ENCODE measurements around the gene CCDC39.

The CCDC39 gene

DNA sequence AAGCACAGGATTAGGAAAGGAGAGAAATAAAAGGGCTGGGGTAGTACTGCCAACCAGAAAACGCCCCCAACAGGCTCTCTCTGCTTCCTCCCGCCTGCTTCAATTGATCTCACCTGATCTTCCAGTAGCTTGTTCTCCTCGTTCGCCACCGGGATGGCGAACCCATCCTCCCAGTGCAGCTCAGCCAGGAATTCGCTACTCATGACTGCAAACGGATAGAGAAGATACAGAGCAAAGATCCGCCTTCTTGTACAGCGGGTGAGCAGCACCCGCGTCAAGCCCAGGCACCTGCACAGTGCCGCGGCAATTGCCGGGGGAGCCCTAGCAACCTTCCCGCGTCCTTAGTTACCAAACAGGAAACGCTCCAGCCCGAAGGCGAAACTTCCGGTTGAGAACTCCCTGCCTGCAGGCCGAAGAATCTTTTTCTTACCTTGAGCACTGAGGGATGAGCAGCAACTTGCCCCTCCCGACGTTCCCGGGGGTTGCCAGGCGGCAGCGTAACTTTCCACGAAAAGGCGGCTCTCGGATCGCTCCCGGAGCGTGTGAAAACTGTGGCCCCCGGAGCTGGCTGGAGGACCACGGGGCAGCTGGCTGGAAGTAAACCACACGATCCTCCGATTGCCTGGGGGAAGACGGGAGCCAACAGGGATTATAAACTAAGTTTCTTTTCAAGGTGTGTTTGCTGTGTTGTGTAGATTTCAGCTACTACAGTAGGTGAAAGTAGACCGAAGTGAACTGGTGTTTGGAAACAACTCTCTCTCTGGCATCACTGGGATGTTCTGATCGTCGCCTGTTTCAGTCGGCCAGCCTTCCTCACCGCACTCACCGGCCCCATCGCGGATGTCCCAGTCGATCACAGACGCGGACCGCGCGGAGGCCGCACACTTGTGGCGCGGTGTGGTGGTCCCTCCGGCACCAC is at the start of gene CCDC39:
Gene CCDC39, minus strand, starts transcription at position 312 of the 919 bp plus-strand sequence. Its CDS starts 109 bp downstream, at position 203.
- H3K36me3 ChIP-seq (ENCODE audit: insufficient read depth, low read length), result no peaks in the 10 kb centered on the region
- H3K9ac ChIP-seq (ENCODE audit: low read depth, low read length), result peak within 1 kb of the TSS; percentile 78
- no peaks in the 10 kb centered on the region for H3K4me1 ChIP-seq (ENCODE audit: insufficient read depth, low read length)
- no peaks in the 10 kb centered on the region for H3K9me3 ChIP-seq (ENCODE audit: control insufficient read depth, insufficient read depth, low read length)

DNA sequence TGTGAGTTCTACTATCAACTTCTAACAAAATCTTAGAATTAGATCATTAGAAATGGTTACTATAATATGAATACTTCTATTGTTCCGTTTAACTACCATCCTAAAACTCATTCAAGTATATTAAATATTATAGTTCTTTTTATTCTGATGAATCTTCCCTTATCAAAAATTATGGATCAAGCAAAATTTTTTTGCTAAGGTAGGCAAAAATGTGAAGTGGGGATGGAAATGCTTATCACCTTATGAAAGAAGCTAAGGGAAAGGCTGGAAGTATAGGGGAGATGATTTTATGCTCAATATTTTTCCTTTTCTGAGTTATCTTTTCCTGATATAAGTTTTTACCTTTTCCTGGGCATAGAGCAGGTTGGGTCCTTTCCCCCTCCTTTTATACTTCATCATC is 40.7 kb upstream of the CCDC39 start:
- Histone ChIP-seq H3K36me3 (ENCODE audit: insufficient read depth, low read length) (no peaks in the 10 kb centered on the region), H3K4me1 (ENCODE audit: insufficient read depth, low read length) (peaks cover 11% of the 10 kb centered on the region), H3K9ac (ENCODE audit: low read depth, low read length) (no peak overlapping the region), H3K9me3 (ENCODE audit: control insufficient read depth, insufficient read depth, low read length) (no peaks in the 10 kb centered on the region)

DNA sequence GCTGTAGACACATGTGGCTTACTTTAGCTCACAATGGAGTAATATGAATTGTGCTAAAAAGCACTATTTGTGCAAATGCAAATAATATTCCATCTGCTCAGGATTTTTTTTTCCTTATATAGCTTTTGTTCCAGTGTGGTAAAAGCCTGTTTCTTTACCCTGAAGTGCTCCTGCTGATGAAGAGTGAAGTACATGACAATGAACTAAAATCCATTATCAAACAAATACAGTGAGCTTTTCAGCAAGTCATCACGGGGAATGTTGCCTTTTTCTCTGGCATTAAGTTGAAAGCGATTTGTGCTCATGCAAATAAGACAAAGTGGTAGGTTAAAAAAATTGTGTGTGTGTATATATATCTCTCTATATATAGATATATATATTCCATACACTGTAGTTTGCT is 28.6 kb upstream of the CCDC39 start:
- H3K9me3 ChIP-seq (ENCODE audit: control insufficient read depth, insufficient read depth, low read length), result 0 out of 2 replicates have a peak, but pooled peaks cover 2% of the 10 kb centered on the region
- peak overlapping the region; percentile 6 for H3K9ac ChIP-seq (ENCODE audit: low read depth, low read length)
- no peaks in the 10 kb centered on the region for H3K36me3 ChIP-seq (ENCODE audit: insufficient read depth, low read length)
- H3K4me1 ChIP-seq (ENCODE audit: insufficient read depth, low read length), result peaks cover 20% of the 10 kb centered on the region

DNA sequence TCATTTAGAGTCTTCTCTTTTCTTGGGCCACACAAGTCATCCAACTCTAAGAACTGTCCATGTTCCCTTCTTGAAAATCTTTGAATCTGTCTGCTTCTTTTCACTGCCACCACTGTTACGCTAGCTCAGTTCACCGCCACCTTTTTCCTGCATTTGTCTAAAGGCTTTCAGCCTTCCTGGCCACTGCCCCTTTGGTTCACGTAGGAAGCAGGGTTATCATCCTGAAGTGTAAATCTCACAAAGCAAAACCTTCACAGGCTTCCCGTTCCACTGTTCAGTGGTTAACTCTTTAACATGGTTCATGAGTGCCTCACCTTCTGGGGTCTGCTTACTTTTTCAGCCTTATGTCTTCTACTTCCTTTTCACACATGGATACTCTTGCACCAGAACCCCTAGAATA is 26.3 kb upstream of the CCDC39 start:
- 0 out of 2 replicates have a peak, but pooled peaks cover 2% of the 10 kb centered on the region for H3K9me3 ChIP-seq (ENCODE audit: control insufficient read depth, insufficient read depth, low read length)
- H3K4me1 ChIP-seq (ENCODE audit: insufficient read depth, low read length), result peaks cover 20% of the 10 kb centered on the region
- no peaks in the 10 kb centered on the region for H3K36me3 ChIP-seq (ENCODE audit: insufficient read depth, low read length)
- H3K9ac ChIP-seq (ENCODE audit: low read depth, low read length), result no peak overlapping the region

DNA sequence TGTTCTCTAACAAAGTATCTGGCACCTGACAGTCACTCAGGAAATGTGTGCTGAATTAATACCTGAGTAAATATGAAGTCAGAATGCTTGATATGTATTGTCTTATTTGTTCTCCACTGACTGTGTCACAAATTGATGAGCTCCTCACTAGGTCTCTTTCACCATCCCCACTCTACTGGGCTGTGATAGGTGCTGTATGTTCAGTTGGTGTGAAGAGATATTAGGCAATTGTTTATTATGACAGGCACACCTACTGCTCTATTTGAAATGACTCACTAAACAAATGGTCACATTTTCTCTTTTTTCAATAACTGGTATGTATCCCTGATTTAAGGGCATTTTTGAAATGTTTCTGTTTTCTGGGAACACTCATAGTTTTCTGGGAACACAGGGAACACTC is 25.2 kb upstream of the CCDC39 start:
- H3K4me1 ChIP-seq (ENCODE audit: insufficient read depth, low read length), result peaks cover 15% of the 10 kb centered on the region
- H3K36me3 ChIP-seq (ENCODE audit: insufficient read depth, low read length), result no peaks in the 10 kb centered on the region
- no peak overlapping the region for H3K9ac ChIP-seq (ENCODE audit: low read depth, low read length)
- 0 out of 2 replicates have a peak, but pooled peaks cover 2% of the 10 kb centered on the region for H3K9me3 ChIP-seq (ENCODE audit: control insufficient read depth, insufficient read depth, low read length)

DNA sequence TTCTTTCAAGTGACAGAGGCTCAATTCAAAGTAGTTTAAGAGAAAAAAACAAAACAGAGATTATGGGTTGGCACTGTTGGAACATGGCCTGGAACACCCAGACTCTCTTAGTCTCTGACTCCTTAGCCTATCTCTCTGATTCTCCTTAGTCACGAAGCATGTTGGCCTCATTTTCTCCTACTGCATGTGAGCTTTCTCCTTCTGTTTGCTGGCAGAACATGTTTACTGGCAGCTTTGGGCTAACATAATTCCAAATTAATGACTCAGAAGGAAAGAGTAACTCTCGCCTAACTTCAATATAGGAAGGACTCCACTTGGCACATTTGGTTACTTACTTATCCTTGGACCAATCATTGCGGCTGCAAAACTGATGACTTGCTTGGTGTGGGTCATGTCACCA is 21.7 kb upstream of the CCDC39 start:
- Histone ChIP-seq H3K9me3 (ENCODE audit: control insufficient read depth, insufficient read depth, low read length) (0 out of 2 replicates have a peak, but pooled peaks cover 2% of the 10 kb centered on the region), H3K36me3 (ENCODE audit: insufficient read depth, low read length) (no peaks in the 10 kb centered on the region), H3K4me1 (ENCODE audit: insufficient read depth, low read length) (no peaks in the 10 kb centered on the region), H3K9ac (ENCODE audit: low read depth, low read length) (no peak overlapping the region)

DNA sequence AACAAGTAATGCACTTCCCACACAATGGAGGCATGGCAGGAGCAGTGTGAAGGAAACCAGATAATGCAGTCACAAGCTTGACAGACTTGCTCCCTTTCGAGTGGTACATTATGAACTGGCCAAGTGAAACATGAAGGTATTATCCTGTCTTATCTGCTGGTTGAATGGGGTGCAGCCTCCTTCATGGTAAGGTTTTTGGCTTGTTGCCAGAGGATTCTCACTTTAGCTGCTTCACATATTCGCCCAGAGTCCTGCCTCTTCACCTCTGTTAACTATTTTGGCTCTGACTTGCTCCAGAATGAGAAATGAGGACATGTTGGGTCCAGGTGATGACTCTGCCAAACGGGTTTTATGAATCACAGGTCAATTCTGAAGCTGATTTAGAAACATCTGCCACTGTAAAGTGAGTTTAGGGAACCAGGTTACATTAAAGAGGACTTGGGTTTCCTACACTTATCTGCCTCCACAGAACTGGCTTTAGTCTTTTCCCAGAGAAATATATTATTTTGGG is 19.5 kb upstream of the CCDC39 start:
- Histone ChIP-seq H3K4me1 (ENCODE audit: insufficient read depth, low read length) (no peaks in the 10 kb centered on the region), H3K36me3 (ENCODE audit: insufficient read depth, low read length) (no peaks in the 10 kb centered on the region), H3K9me3 (ENCODE audit: control insufficient read depth, insufficient read depth, low read length) (0 out of 2 replicates have a peak, but pooled peaks cover 1% of the 10 kb centered on the region), H3K9ac (ENCODE audit: low read depth, low read length) (no peak overlapping the region)

DNA sequence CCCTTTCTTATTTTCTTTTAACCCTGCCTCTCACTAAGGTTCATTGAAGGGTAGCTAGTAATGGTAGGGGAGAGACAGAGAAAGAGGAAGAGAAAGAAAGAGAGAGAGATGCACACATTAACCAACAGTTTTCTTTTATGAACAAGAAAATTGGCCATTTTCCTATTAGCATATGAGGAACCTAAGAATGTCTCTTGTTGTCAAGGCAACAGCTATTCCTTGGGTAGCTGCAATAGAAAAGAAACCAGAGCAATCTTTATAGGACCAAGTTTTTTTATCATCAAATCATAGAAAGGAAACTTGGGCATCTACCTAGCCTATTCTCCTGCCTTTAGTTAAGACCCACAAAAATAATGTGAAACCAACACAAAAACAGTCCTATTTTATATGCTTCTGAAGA is 15.0 kb upstream of the CCDC39 start:
- Histone ChIP-seq H3K9ac (ENCODE audit: low read depth, low read length) (no peak overlapping the region), H3K9me3 (ENCODE audit: control insufficient read depth, insufficient read depth, low read length) (no peaks in the 10 kb centered on the region), H3K36me3 (ENCODE audit: insufficient read depth, low read length) (no peaks in the 10 kb centered on the region), H3K4me1 (ENCODE audit: insufficient read depth, low read length) (0 out of 2 replicates have a peak, but pooled peaks cover 3% of the 10 kb centered on the region)

DNA sequence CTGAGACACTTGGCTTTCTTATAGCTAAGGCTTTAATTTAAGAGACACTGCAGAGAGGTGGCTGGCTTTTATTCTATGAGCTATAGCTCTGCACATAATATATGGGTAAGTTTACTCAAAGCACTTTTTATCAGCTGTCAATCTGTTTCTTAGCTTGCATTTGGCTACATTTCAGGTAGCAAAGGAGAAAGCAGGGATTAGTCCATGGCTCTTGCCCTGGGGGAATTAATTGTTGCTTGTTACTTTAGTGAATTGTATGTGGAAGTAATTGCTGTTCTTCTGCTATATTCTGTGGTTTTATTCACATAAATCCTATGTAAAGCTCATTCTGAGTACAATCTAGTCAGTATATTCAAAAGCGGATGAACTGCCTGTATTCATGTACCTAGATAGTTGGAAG is 14.4 kb upstream of the CCDC39 start:
- no peaks in the 10 kb centered on the region for H3K9me3 ChIP-seq (ENCODE audit: control insufficient read depth, insufficient read depth, low read length)
- 0 out of 2 replicates have a peak, but pooled peaks cover 3% of the 10 kb centered on the region for H3K4me1 ChIP-seq (ENCODE audit: insufficient read depth, low read length)
- H3K36me3 ChIP-seq (ENCODE audit: insufficient read depth, low read length), result no peaks in the 10 kb centered on the region
- H3K9ac ChIP-seq (ENCODE audit: low read depth, low read length), result no peak overlapping the region

DNA sequence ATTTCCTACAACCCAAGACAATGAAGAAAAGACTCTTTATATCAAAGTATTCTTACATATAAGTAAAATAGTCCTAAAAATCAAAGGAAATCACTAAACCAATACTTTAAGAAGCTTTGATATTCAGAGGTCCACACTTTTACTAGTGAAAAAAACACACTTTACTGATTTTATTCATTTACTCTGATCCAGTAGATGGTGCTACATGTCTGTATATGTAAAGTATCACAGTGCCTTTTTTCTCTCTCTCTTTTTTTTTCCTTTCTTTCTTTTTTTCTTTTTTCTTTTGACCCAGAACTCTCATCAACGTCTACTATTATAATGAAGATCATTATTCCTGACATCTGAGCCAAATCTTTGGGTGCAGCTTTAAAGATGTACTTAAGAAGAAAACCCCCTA is 10.8 kb upstream of the CCDC39 start:
- Histone ChIP-seq H3K36me3 (ENCODE audit: insufficient read depth, low read length) (no peaks in the 10 kb centered on the region), H3K4me1 (ENCODE audit: insufficient read depth, low read length) (0 out of 2 replicates have a peak, but pooled peaks cover 3% of the 10 kb centered on the region), H3K9ac (ENCODE audit: low read depth, low read length) (no peak overlapping the region)

DNA sequence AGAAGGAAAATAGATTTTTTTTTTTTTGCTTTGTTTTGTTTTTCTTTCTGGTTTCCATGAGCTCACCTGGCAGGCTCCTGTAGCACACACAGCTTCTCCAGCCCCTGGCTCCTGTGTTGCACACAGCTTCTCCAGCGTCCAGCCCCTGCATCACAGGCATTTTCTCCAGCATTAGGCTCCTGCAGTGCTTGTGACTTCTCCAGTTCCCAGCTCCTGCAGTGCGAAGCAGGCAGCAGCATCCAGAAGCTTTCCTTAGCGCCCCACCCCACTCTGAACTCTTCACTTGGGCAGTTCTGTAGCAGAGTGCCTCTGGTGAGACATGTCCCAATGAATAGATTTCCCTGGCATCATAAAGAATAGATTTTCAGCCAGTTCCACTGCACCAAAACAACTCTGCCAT is 5.5 kb upstream of the CCDC39 start:
- Histone ChIP-seq H3K4me1 (ENCODE audit: insufficient read depth, low read length) (no peaks in the 10 kb centered on the region), H3K9me3 (ENCODE audit: control insufficient read depth, insufficient read depth, low read length) (no peaks in the 10 kb centered on the region), H3K9ac (ENCODE audit: low read depth, low read length) (no peak overlapping the region), H3K36me3 (ENCODE audit: insufficient read depth, low read length) (no peaks in the 10 kb centered on the region)

More for the DNA sequence above, 10.8 kb upstream of the CCDC39 start:
- H3K9me3 ChIP-seq (ENCODE audit: control insufficient read depth, insufficient read depth, low read length), result no peaks in the 10 kb centered on the region

DNA sequence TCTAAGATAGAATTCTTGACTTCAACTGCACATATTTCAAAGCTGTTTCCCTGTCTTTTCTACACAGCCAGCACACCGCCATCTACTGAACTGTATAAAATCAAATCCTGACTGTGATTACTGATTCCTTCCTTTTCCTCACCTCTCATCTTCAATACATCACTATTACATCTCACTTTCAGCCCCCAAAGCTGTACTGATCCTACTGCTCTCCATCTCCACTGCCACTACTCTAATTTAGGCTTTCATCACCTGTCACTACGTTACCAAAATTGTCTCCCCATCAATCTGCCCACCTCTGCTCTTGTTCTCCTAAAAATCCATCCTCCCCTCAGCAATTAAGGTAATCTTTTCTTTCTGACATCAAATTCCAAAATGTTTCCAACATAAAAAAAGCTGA is 4.5 kb upstream of the CCDC39 start:
- H3K9ac ChIP-seq (ENCODE audit: low read depth, low read length), result no peak overlapping the region
- H3K9me3 ChIP-seq (ENCODE audit: control insufficient read depth, insufficient read depth, low read length), result no peaks in the 10 kb centered on the region
- H3K36me3 ChIP-seq (ENCODE audit: insufficient read depth, low read length), result no peaks in the 10 kb centered on the region
- no peaks in the 10 kb centered on the region for H3K4me1 ChIP-seq (ENCODE audit: insufficient read depth, low read length)

DNA sequence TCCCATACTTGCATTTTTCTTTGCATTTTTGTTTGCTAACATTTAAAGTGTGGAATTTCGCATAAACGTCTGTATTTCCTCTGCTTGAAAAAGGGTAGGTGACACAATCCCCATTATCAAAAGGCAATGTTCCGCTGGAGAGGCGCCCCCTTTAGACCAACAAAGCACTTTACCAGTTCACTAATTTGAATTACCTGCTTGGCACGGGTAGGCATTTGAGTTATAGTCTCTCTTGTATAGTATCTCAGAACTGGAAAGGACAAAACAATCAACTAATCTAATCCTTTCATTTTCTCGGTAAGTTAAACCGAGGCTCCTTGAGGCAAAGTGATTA is 775 bp upstream of the CCDC39 start:
- no peaks in the 10 kb centered on the region for H3K9me3 ChIP-seq (ENCODE audit: control insufficient read depth, insufficient read depth, low read length)
- no peaks in the 10 kb centered on the region for H3K4me1 ChIP-seq (ENCODE audit: insufficient read depth, low read length)
- peak overlapping the region; percentile 78 for H3K9ac ChIP-seq (ENCODE audit: low read depth, low read length)
- no peaks in the 10 kb centered on the region for H3K36me3 ChIP-seq (ENCODE audit: insufficient read depth, low read length)

DNA sequence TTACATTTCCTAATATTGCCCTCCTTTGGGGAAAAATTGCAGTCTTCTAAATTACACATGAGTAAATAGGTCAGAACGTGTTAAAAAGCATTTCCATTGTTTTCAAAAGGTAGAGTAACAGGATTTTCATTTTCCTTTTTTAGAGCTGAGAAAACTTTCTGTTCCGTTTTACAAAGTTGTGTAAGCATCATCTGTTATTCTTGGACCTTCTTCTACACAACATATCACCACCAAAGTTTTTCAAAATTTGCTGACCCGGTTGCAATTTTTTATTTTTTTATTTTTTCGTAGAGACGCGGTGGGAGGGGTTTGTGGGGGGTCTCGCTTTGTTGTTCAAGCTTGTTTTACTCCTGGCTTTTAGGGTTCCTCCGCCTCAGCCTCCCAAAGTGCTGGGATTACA is 1.1 kb downstream of the CCDC39 start:
- Histone ChIP-seq H3K9me3 (ENCODE audit: control insufficient read depth, insufficient read depth, low read length) (no peaks in the 10 kb centered on the region), H3K36me3 (ENCODE audit: insufficient read depth, low read length) (no peaks in the 10 kb centered on the region), H3K4me1 (ENCODE audit: insufficient read depth, low read length) (no peaks in the 10 kb centered on the region), H3K9ac (ENCODE audit: low read depth, low read length) (peak overlapping the region; percentile 78; the same call in 1 of the 2 replicates)

DNA sequence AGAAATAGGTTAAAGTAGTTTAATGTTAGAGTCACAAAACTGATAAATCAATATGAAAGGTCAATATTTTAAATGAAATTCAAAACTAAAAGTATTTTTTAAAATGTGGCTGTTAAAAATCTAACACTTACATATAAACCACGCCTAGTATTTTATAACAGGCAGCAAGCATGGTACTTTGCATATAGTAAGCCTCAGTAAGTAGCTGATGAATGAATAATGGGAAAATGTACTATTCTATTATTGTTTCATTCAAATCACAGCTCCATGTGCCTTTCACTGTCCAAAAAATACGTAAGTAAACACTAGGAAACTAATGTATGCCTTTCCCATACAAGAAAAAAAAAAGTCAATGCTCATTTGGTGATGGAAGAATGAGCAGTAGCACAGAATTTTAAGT is 17.8 kb downstream of the CCDC39 start:
- Histone ChIP-seq H3K36me3 (ENCODE audit: insufficient read depth, low read length) (no peaks in the 10 kb centered on the region), H3K9ac (ENCODE audit: low read depth, low read length) (no peak overlapping the region)

More for the DNA sequence above, 17.8 kb downstream of the CCDC39 start:
- Histone ChIP-seq H3K4me1 (ENCODE audit: insufficient read depth, low read length) (no peaks in the 10 kb centered on the region), H3K9me3 (ENCODE audit: control insufficient read depth, insufficient read depth, low read length) (no peaks in the 10 kb centered on the region)
